Body of pancreas (tissue), 4 donors: ENCODE results near the gene LCN12.

Experiments
- POLR2A ChIP-seq, 3 donors: fragments of 450-650 bp; IDR thresholded peaks; one replicate each; pipeline ENCODE4 v1.6.1; 2016; ENCODE audit warnings: antibody characterized with exemption in 3 of 3, mild to moderate bottlenecking in 2 of 3
- TF ChIP-seq, protein P1 (sequence below), 7 experiments: fragments of 450-650 bp in 4 of 7; fragments of 200-600 bp in 3 of 7; sonication (generic) in 3 of 7; IDR thresholded peaks; one replicate each; pipeline ENCODE4 v1.5.1; 2016 to 2019; ENCODE audit warnings: antibody characterized with exemption in 7 of 7

DNA sequence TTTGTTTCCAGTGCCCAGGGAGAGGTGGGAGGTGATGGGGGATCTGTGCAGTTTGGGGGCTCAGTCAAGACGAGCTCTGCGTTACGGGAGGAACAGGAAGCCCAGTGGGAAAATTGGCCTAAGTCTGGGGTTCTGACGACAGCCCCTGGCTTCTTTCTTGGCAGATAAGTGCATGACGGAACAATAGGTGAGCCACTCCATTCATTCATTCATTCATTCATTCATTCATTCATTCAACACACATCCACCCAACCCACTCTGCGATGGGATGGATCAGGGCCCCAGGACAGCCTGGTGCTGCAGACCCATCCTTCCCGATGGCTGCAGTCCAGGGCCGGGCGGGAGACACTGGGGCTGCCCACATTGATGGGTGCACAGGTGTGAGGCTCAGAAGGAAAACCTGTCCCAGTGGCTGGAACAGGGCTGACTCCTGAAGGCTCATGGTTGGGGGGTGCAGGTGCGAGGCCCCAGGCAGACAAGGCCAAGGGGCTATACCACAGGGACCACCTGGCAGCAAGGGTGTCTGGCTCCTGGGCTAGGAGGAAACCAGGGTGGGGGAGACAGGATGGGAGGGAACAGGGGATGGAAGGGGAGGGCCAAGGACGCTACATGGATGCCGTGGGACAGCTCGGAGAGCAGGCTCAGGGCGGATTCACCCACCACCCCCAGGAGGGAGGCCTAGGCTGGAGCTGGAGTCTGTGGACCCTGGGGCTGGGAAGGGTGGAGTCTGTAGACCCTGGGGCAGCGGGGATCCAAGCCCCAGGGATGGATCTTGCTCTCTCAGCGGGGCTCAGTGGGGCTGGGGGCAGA lies 28.8 kb downstream of the LCN12 start:
- TF ChIP-seq, protein P1, sequence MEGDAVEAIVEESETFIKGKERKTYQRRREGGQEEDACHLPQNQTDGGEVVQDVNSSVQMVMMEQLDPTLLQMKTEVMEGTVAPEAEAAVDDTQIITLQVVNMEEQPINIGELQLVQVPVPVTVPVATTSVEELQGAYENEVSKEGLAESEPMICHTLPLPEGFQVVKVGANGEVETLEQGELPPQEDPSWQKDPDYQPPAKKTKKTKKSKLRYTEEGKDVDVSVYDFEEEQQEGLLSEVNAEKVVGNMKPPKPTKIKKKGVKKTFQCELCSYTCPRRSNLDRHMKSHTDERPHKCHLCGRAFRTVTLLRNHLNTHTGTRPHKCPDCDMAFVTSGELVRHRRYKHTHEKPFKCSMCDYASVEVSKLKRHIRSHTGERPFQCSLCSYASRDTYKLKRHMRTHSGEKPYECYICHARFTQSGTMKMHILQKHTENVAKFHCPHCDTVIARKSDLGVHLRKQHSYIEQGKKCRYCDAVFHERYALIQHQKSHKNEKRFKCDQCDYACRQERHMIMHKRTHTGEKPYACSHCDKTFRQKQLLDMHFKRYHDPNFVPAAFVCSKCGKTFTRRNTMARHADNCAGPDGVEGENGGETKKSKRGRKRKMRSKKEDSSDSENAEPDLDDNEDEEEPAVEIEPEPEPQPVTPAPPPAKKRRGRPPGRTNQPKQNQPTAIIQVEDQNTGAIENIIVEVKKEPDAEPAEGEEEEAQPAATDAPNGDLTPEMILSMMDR (IDR thresholded peaks at IDR 0.05): no peak
- no peak for TF ChIP-seq POLR2A (IDR thresholded peaks at IDR 0.05)
